Adrenal gland (tissue), 5 donors: ENCODE measurements around the gene ARMC9.

Experiments
- POLR2A ChIP-seq, 2 donors: fragments of 450-650 bp; IDR thresholded peaks; one replicate each; pipeline ENCODE4 v1.6.1; 2017; ENCODE audit warnings: antibody characterized with exemption in 2 of 2, mild to moderate bottlenecking in 2 of 2, moderate library complexity in 1 of 2
- TF ChIP-seq, protein P1 (sequence below), 6 experiments: fragments of 450-650 bp in 4 of 6; fragments of 200-600 bp in 2 of 6; sonication (generic) in 1 of 6; IDR thresholded peaks; 1 replicate in 5 of 6; 2 replicates in 1 of 6; pipeline versions ENCODE4 v1.5.1 to v1.8.0; 2016 to 2021; ENCODE audit warnings: antibody characterized with exemption in 6 of 6, mild to moderate bottlenecking in 2 of 6, moderate library complexity in 1 of 6
- donor health status: DM: no; HTN: no; CAD: no.

DNA sequence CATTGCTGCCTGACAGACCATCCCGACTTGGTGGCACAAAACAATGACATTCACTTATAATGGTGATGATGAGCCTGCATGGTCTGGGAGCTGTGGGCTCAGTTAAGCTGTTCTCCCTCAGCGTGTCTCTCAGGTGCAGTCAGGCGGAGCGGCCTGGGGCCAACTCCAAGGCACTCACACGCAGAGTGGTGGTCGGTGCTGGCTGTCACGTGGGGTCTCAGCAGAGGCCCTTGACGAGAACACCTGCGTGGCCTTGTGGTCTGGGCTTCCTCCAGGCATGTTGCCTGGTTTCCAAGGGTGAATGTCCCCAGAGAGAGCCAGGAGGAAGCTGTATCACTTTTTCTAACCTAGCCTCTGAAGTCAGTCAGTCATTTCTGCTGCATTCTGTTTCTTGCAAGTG, 29.8 kb downstream of the ARMC9 start:
- TF ChIP-seq, protein P1, sequence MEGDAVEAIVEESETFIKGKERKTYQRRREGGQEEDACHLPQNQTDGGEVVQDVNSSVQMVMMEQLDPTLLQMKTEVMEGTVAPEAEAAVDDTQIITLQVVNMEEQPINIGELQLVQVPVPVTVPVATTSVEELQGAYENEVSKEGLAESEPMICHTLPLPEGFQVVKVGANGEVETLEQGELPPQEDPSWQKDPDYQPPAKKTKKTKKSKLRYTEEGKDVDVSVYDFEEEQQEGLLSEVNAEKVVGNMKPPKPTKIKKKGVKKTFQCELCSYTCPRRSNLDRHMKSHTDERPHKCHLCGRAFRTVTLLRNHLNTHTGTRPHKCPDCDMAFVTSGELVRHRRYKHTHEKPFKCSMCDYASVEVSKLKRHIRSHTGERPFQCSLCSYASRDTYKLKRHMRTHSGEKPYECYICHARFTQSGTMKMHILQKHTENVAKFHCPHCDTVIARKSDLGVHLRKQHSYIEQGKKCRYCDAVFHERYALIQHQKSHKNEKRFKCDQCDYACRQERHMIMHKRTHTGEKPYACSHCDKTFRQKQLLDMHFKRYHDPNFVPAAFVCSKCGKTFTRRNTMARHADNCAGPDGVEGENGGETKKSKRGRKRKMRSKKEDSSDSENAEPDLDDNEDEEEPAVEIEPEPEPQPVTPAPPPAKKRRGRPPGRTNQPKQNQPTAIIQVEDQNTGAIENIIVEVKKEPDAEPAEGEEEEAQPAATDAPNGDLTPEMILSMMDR (IDR thresholded peaks at IDR 0.05) = no peak
- no peak for TF ChIP-seq POLR2A (IDR thresholded peaks at IDR 0.05)
